Right lobe of liver (tissue), 6 donors: ENCODE results near the gene SOCS3. TPM values are rescaled to one million over a fixed set of nuclear protein-coding genes. Genes with fewer than 3 reads are reported as not detected.

ENCODE experiments used
- ATAC-seq, 4 donors: fragments of 200-7000 bp; cut with Tn5 transposase; one replicate each; pipeline ENCODE4 v1.9.1; 2020; ENCODE audit warnings: mild to moderate bottlenecking in 4 of 4, moderate library complexity in 4 of 4
- DNase-seq, 3 donors: peaks; one replicate each; pipeline ENCODE4 v3.0.0-alpha.2; 2020
- H3K27ac ChIP-seq, 3 donors: fragments of 200-600 bp; one replicate each; pipeline ENCODE4 v1.8.0; 2022
- H3K27me3 ChIP-seq, 2 donors: fragments of 200-600 bp; one replicate each; pipeline ENCODE4 v1.8.0; 2022
- H3K36me3 ChIP-seq, 4 donors: fragments of 200-600 bp; sonication (generic) in 1 of 4; one replicate each; pipeline versions ENCODE4 v1.5.1 to v1.8.0; 2017 to 2022; ENCODE audit warnings: control low read depth in 1 of 4
- H3K4me1 ChIP-seq, 4 donors: fragments of 200-600 bp; sonication (generic) in 1 of 4; one replicate each; pipeline versions ENCODE4 v1.5.1 to v1.8.0; 2017 to 2022; ENCODE audit warnings: control low read depth in 1 of 4
- H3K4me3 ChIP-seq, 3 donors: fragments of 200-600 bp; one replicate each; pipeline ENCODE4 v1.8.0; 2022
- H3K9me3 ChIP-seq, 4 donors: fragments of 200-600 bp; sonication (generic) in 1 of 4; one replicate each; pipeline versions ENCODE4 v1.5.1 to v1.8.0; 2017 to 2022; ENCODE audit warnings: control low read depth in 1 of 4
- CTCF ChIP-seq, 4 donors: fragments of 200-600 bp in 3 of 4; fragments of 450-650 bp in 1 of 4; IDR thresholded peaks; one replicate each; pipeline versions ENCODE4 v1.5.1 to v1.8.0; 2016 to 2022; ENCODE audit warnings: antibody characterized with exemption in 4 of 4, mild to moderate bottlenecking in 2 of 4
- POLR2A ChIP-seq: fragments of 450-650 bp; IDR thresholded peaks from one replicate; pipeline ENCODE4 v1.6.1; 2017; ENCODE audit warnings: antibody characterized with exemption, mild to moderate bottlenecking
- WGBS: methylation state at CpG from one replicate; pipeline ENCODE4 v1.1.6; 2018; ENCODE audit warnings: low coverage, low lambda C conversion rate; ENCODE audit not compliant: insufficient coverage; ENCODE audit errors: missing lambda C conversion rate; 5-methylcytosine and 5-hydroxymethylcytosine counted together
- intact Hi-C, 2 donors: fragments of 100-400 bp; cut with DNase I; formaldehyde crosslinking; loops; one replicate each; pipeline versions ENCODE4 v1.11.2 to v1.14.1; 2022
- total RNA-seq, 6 experiments: library from RNA; depleted of rRNA in 2 of 6; stranded (reverse); fragments of >200 nt in 2 of 6; fragmentation: NEBNext Ultra II Directional in 3 of 6; extraction: Animal tissue kit (Norgen Biotek cat#: 25700) in 3 of 6; gene quantifications; one replicate each; pipeline versions ENCODE4 v1.1.0 to v1.2.4, GENCODE V29; 2016 to 2023
- donor health status: DM: no; HTN: yes; CAD: no.
- donor health status: DM: no; HTN: no; CAD: no.
- donor health status: DM: no; HTN: no; CAD: no.
- donor health status: DM: no; HTN: yes; CAD: no.
- donor health status: DM: no; HTN: yes; CAD: no.

SOCS3 gene
- total RNA-seq, 6 experiments from 2014 or later: 1.2 to 87.3 (median 24.1) TPM

GRCh38 chr17:78390241-78391050, 30.6 kb upstream of the SOCS3 start:
- 59% methylated on average over 12 of the region's 15 CpGs for WGBS
- H3K4me3 ChIP-seq: no peak overlapping the region
- peak in 3 of 4 donors; percentile 11 to 47 (median 44) for ATAC-seq
- no peaks in the 10 kb centered on the region for H3K27me3 ChIP-seq
- intact Hi-C loops: no loop called here
- DNase-seq: peak in 1 of 3 donors; percentile 41
- peaks cover 0 to 8% (median 0%) of the 10 kb centered on the region in 4 donors for H3K36me3 ChIP-seq
- H3K27ac ChIP-seq: peak overlapping the region in 1 of 3 donors; percentile 44
- no peaks in the 10 kb centered on the region for H3K9me3 ChIP-seq
- H3K4me1 ChIP-seq: peaks cover 0 to 5% (median 1%) of the 10 kb centered on the region in 4 donors
- TF ChIP-seq CTCF (IDR thresholded peaks at IDR 0.05) (no peak), POLR2A (no peak)

- Histone ChIP-seq H3K27ac (peak overlapping the region; percentile 62 to 95 (median 79)), H3K4me1 (peaks cover 0 to 16% (median 5%) of the 10 kb centered on the region in 4 donors), H3K36me3 (peaks cover 0 to 5% (median 0%) of the 10 kb centered on the region in 4 donors), H3K9me3 (no peaks in the 10 kb centered on the region), H3K27me3 (no peaks in the 10 kb centered on the region), H3K4me3 (no peak overlapping the region)
- TF ChIP-seq CTCF (IDR thresholded peaks at IDR 0.05): no peak
- TF ChIP-seq POLR2A: peak; percentile 29
- DNase-seq: no peak
- intact Hi-C loops: no loop called here
- 73% methylated on average over 10 of the region's 10 CpGs for WGBS
- peak; percentile 24 to 63 (median 44) for ATAC-seq
Measured at GRCh38 chr17:78387977-78388941, 28.4 kb upstream of the SOCS3 start.

GRCh38 chr17:78384479-78385175, 24.8 kb upstream of the SOCS3 start:
- no peak for DNase-seq

More at GRCh38 chr17:78384479-78385175, 24.8 kb upstream of the SOCS3 start:
- H3K9me3 ChIP-seq: no peaks in the 10 kb centered on the region
- ATAC-seq: no peak
- H3K4me3 ChIP-seq: no peak overlapping the region
- H3K4me1 ChIP-seq: peaks cover 0 to 20% (median 8%) of the 10 kb centered on the region in 4 donors
- 74% methylated on average over 14 of the region's 23 CpGs for WGBS
- intact Hi-C loops: no loop called here
- peak overlapping the region; percentile 64 to 95 (median 83) for H3K27ac ChIP-seq
- no peaks in the 10 kb centered on the region for H3K36me3 ChIP-seq
- TF ChIP-seq POLR2A (no peak), CTCF (IDR thresholded peaks at IDR 0.05) (no peak)
- H3K27me3 ChIP-seq: no peaks in the 10 kb centered on the region
